GM23338 (cell line): ENCODE data around the gene CTNNA2. TPM values are rescaled to one million over a fixed set of nuclear protein-coding genes. Genes with fewer than 3 reads are reported as not detected.

Experiments used
- ATAC-seq: fragments of 200-7000 bp; cut with Tn5 transposase; 3 replicates; pipeline ENCODE4 v1.9.1; 2020
- DNase-seq: peaks from one replicate; pipeline ENCODE4 v3.0.0-alpha.2; 2015; ENCODE audit warnings: low spot score
- H2AFZ ChIP-seq: fragments of 200-600 bp; sonication (generic); 2 replicates; pipeline ENCODE4 v1.8.0; 2016; ENCODE audit warnings: antibody characterized with exemption, mild to moderate bottlenecking, moderate library complexity
- H3F3A ChIP-seq: fragments of 200-600 bp; sonication (generic); replicated peaks from 2 replicates; pipeline ENCODE4 v1.8.0; 2017; ENCODE audit warnings: antibody characterized with exemption, mixed run types, low read depth
- H3K27ac ChIP-seq: fragments of 200-600 bp; sonication (generic); 2 replicates; pipeline ENCODE4 v1.6.1; 2016; ENCODE audit warnings: low read depth
- H3K27me3 ChIP-seq: fragments of 200-600 bp; sonication (generic); 2 replicates; pipeline ENCODE4 v1.8.0; 2016; ENCODE audit warnings: mild to moderate bottlenecking, mixed run types, moderate library complexity; ENCODE audit not compliant: insufficient read depth
- H3K36me3 ChIP-seq: fragments of 200-600 bp; sonication (generic); 2 replicates; pipeline ENCODE4 v1.8.0; 2016; ENCODE audit warnings: mild to moderate bottlenecking; ENCODE audit not compliant: insufficient read depth
- H3K4me1 ChIP-seq: fragments of 200-600 bp; sonication (generic); 2 replicates; pipeline ENCODE4 v1.8.0; 2016; ENCODE audit warnings: mild to moderate bottlenecking, moderate library complexity; ENCODE audit not compliant: insufficient read depth
- H3K4me2 ChIP-seq: fragments of 200-600 bp; sonication (generic); 2 replicates; pipeline ENCODE4 v1.7.1; 2017; ENCODE audit warnings: mixed run types
- H3K4me3 ChIP-seq: fragments of 200-600 bp; sonication (generic); 2 replicates; pipeline ENCODE4 v1.6.1; 2016; ENCODE audit warnings: mixed run types
- H3K79me2 ChIP-seq: fragments of 200-600 bp; sonication (generic); replicated peaks from 2 replicates; pipeline ENCODE4 v1.8.0; 2017; ENCODE audit warnings: mild to moderate bottlenecking; ENCODE audit not compliant: insufficient read depth
- H3K9me2 ChIP-seq: fragments of 200-600 bp; sonication (generic); 2 replicates; pipeline ENCODE4 v1.8.0; 2017; ENCODE audit not compliant: insufficient read depth
- H4K20me1 ChIP-seq: fragments of 200-600 bp; sonication (generic); replicated peaks from 2 replicates; pipeline ENCODE4 v1.8.0; 2017; ENCODE audit warnings: mild to moderate bottlenecking; ENCODE audit not compliant: insufficient read depth
- H3K27ac Mint-ChIP-seq: 2 replicates; pipeline ENCODE4 v1.8.0; 2020; ENCODE audit warnings: inconsistent platforms, mild to moderate bottlenecking, moderate library complexity, mixed read lengths
- H3K27me3 Mint-ChIP-seq: 3 replicates; pipeline ENCODE4 v1.8.0; 2022; ENCODE audit warnings: low read depth, mild to moderate bottlenecking, moderate library complexity, mixed read lengths, inconsistent platforms; ENCODE audit not compliant: insufficient read depth, poor library complexity
- H3K36me3 Mint-ChIP-seq: 3 replicates; pipeline ENCODE4 v1.8.0; 2021; ENCODE audit warnings: low read depth, mild to moderate bottlenecking, inconsistent platforms, moderate library complexity, mixed read lengths
- H3K4me1 Mint-ChIP-seq: 3 replicates; pipeline ENCODE4 v1.8.0; 2020; ENCODE audit warnings: mild to moderate bottlenecking, inconsistent platforms, mixed read lengths
- H3K4me3 Mint-ChIP-seq: 3 replicates; pipeline ENCODE4 v1.8.0; 2021; ENCODE audit warnings: moderate library complexity, mild to moderate bottlenecking, inconsistent platforms, mixed read lengths
- H3K9me3 Mint-ChIP-seq: 3 replicates; pipeline ENCODE4 v1.8.0; 2020; ENCODE audit warnings: moderate library complexity, mild to moderate bottlenecking, inconsistent platforms, mixed read lengths
- CREB1 ChIP-seq: fragments of 250-450 bp; sonication (Bioruptor Pico); IDR thresholded peaks from 2 replicates; pipeline ENCODE4 v1.5.0; 2020; ENCODE audit warnings: low read depth, mild to moderate bottlenecking, moderate library complexity
- CTCF ChIP-seq, 2 experiments: fragments of 200-600 bp in 1 of 2; sonication (generic) in 1 of 2; conservative IDR thresholded peaks; 2 replicates each; pipeline versions ENCODE4 v1.5.1 to v1.6.1; 2016 to 2017; ENCODE audit warnings: antibody characterized with exemption in 2 of 2, low read depth in 2 of 2, mild to moderate bottlenecking in 2 of 2, moderate library complexity in 1 of 2
- ETS1 ChIP-seq: IDR thresholded peaks from 2 replicates; pipeline ENCODE4 v1.6.1; 2016; ENCODE audit warnings: antibody characterized with exemption
- EZH2 ChIP-seq: fragments of 200-600 bp; sonication (generic); IDR thresholded peaks from one replicate; pipeline ENCODE4 v1.8.0; 2017; ENCODE audit warnings: antibody characterized with exemption, mild to moderate bottlenecking, low read depth; ENCODE audit not compliant: unreplicated experiment
- EZH2phosphoT487 ChIP-seq: fragments of 200-600 bp; sonication (generic); IDR thresholded peaks from one replicate; pipeline ENCODE4 v1.8.1; 2018; ENCODE audit warnings: antibody characterized with exemption; ENCODE audit not compliant: unreplicated experiment
- JUNB ChIP-seq: IDR thresholded peaks from one replicate; pipeline ENCODE4 v1.6.1; 2016; ENCODE audit warnings: antibody characterized with exemption; ENCODE audit not compliant: unreplicated experiment
- NANOG ChIP-seq: IDR thresholded peaks from 2 replicates; pipeline ENCODE4 v1.6.1; 2016; ENCODE audit warnings: antibody characterized with exemption, borderline replicate concordance
- POLR2AphosphoS5 ChIP-seq: IDR thresholded peaks from 2 replicates; pipeline ENCODE4 v1.6.1; 2016; ENCODE audit warnings: antibody characterized with exemption, low read depth
- REST ChIP-seq: IDR thresholded peaks from one replicate; pipeline ENCODE4 v1.6.1; 2018; ENCODE audit warnings: antibody characterized with exemption; ENCODE audit not compliant: unreplicated experiment
- STAT1 ChIP-seq: IDR thresholded peaks from one replicate; pipeline ENCODE4 v1.6.1; 2016; ENCODE audit warnings: antibody characterized with exemption; ENCODE audit not compliant: unreplicated experiment
- ZNF114 ChIP-seq: fragments of 250-450 bp; sonication (Bioruptor Pico); IDR thresholded peaks from 2 replicates; pipeline ENCODE4 v1.5.0; 2020; ENCODE audit warnings: mild to moderate bottlenecking, moderate library complexity
- ZNF331 ChIP-seq: fragments of 250-450 bp; sonication (Bioruptor Pico); IDR thresholded peaks from 2 replicates; pipeline ENCODE4 v1.5.0; 2020; ENCODE audit warnings: low read depth, mild to moderate bottlenecking, moderate library complexity
- ZNF462 ChIP-seq: fragments of 250-450 bp; sonication (Bioruptor Pico); IDR thresholded peaks from 2 replicates; pipeline ENCODE4 v1.5.0; 2020; ENCODE audit warnings: mild to moderate bottlenecking, moderate library complexity
- polyA plus RNA-seq: library from polyadenylated mRNA; unstranded; fragments of >200 nt; fragmentation: Nextera tagmentation; extraction: Ambion mirVana; gene quantifications from 2 replicates; pipeline ENCODE4 v1.2.1, GENCODE V29; 2016
- total RNA-seq: library from RNA; depleted of rRNA; stranded (reverse); fragments of >200 nt; shearing (Covaris generic); gene quantifications from 2 replicates; pipeline ENCODE4 v1.2.3, GENCODE V29; 2014

Gene CTNNA2
- total and polyA plus RNA-seq, 2 experiments from 2014 or later: 6.4 to 15.6 TPM

- H3F3A ChIP-seq: no peaks in the 10 kb centered on the region
- Mint-ChIP-seq H3K4me1 (peaks cover 23% of the 10 kb centered on the region), H3K36me3 (peaks cover 3% of the 10 kb centered on the region; the same call in 1 of the 3 replicates), H3K9me3 (peaks cover 5% of the 10 kb centered on the region; the same call in 1 of the 3 replicates), H3K4me3 (no peak overlapping the region), H3K27me3 (peaks cover 6% of the 10 kb centered on the region), H3K27ac (no peak overlapping the region)
- DNase-seq: no peak
- no peak for TF ChIP-seq EZH2phosphoT487
- TF ChIP-seq ZNF462 (CRISPR knock-in tag): no peak
- TF ChIP-seq CREB1 (CRISPR knock-in tag): no peak
- TF ChIP-seq CTCF (conservative IDR thresholded peaks at IDR 0.05; ENCODE audit: low read depth in 2 of 2): no peak
- no peak for TF ChIP-seq EZH2
- TF ChIP-seq ETS1: no peak
- no peak for TF ChIP-seq JUNB
- TF ChIP-seq REST: no peak
- no peak for TF ChIP-seq NANOG
- no peak for TF ChIP-seq STAT1
- no peak for TF ChIP-seq ZNF114
- no peak for TF ChIP-seq ZNF331 (CRISPR knock-in tag)
- TF ChIP-seq POLR2AphosphoS5: no peak
- no peak overlapping the region for H3K4me3 ChIP-seq
- no peak overlapping the region for H3K4me2 ChIP-seq
- H3K79me2 ChIP-seq: no peaks in the 10 kb centered on the region
- H3K27ac ChIP-seq: no peak overlapping the region
- H3K4me1 ChIP-seq: peaks cover 12% of the 10 kb centered on the region
- peaks cover 31% of the 10 kb centered on the region for H3K9me2 ChIP-seq
- H2AFZ ChIP-seq: no peak overlapping the region
- no peak for ATAC-seq
- H4K20me1 ChIP-seq: no peaks in the 10 kb centered on the region
- H3K27me3 ChIP-seq: no peaks in the 10 kb centered on the region
- H3K36me3 ChIP-seq: no peaks in the 10 kb centered on the region
Measured at GRCh38 chr2:80233333-80233732, 720.5 kb downstream of the CTNNA2 start.
